HG03378 (cell line): ENCODE data around the gene FGGY.
A peak's percentile ranks its signal among the peaks of the same experiment; 100 is the strongest.

Experiments
- ATAC-seq: cut with Tn5 transposase; IDR thresholded peaks from one replicate; pipeline ENCODE4 v1.9.1; 2021; ENCODE audit warnings: mild to moderate bottlenecking, moderate library complexity; ENCODE audit not compliant: unreplicated experiment

FGGY gene

DNA sequence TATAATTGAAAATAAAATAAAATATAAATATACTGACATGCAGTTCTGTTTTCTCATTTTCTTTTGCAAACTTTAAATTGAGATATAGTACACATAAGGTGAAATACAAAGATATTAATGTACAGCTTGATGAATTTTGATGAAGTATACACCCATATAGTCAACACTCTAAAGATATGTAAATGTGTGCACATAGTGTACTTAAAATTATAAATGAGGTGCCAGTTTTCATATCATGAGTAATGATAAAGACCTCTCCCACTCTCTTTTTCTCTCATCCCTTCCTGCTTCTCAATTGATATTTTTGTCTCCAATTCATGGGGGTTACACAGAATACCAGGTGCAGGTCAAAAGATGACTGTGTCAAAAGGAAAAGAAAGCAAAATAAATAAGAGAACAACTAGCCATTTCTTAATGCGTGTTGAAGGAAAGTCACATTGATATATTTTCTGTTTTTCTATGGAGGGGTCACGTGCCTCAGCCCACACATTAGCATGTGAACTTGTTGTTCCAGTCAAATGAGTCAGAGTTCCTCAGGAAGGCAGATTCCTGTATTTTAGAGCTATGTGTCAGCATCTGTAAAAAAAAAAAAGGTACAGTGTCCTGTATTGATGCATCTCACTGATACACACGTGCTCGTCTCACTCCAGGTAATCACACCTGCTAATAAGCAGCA is 453.6 kb downstream of the FGGY start:
- ATAC-seq, result no peak

DNA sequence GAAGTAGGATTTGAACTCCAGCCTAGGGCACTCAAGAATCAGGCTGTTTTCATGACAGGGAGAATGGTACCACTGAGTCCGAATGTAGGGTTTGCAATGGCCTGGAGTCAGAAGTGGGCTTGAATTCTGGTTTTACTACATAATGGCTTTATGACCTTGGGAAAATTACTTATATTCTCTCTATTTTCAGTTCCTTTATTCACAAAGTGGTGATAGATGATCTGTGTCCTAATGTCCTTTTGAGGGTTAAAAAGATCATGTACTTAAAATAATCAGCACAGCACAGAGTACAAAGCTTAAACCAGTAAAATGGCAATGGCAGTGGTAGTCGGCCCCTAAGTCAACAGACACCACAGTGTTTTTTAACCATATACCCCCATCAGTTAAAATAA is 454.1 kb downstream of the FGGY start:
- ATAC-seq, result no peak

DNA sequence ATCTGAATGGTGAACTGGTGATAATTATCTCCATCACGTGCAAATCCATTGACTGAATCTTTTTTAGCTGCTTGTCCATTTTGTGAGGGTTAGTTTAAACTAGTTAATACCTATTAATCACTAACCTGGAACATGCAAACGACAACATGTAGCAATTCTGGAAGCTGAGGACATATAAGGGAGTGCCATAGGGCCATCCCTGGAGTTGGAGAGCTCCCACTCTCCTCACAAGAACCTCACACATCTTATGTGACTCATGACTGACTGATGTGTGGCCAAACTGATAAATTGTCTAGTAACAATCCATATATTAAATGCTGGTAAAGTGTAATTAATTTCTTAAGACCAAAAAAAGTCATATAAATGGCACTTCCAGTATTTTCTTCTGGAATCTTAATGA is 454.9 kb downstream of the FGGY start:
- no peak for ATAC-seq

DNA sequence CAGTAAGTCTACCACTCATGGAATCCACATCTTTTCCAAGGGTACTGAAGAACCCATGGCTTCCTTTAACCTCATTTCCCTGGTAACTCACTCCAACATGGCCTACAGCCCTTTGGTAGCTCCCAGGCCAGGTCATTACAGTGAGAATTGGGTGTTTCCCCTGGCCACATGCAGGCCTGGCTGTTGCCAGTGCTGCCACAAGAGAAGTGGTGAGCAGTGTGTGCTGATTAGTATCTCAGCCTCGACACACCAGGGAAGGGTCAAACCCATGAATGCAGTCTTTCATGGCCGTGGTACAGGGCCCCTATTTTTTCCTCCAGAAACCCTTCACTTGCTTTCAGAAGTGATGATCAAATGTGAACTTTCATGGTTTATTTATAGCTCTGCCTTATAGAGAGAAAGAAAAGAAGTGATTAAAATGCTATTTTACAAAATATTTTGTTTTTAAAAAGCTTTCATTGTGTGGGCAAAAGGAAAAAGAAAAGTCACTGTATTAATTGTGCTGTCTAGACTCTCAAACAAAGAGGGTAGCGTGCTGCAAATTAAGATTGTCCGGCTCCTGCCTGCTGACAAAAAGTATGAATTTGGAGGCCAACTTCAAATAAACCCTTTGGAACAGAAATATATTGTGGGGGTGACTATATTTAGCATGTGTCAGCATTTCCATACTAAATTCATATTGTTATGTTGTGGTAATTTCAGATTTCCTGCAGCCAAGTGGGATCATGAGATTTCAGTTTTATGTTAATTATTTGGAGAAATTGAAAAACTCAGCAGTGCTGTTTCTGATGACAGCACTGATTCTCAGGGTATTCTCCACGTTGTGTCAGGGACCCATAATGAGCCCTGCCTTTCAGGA is 455.9 kb downstream of the FGGY start:
- peak; percentile 82 for ATAC-seq

DNA sequence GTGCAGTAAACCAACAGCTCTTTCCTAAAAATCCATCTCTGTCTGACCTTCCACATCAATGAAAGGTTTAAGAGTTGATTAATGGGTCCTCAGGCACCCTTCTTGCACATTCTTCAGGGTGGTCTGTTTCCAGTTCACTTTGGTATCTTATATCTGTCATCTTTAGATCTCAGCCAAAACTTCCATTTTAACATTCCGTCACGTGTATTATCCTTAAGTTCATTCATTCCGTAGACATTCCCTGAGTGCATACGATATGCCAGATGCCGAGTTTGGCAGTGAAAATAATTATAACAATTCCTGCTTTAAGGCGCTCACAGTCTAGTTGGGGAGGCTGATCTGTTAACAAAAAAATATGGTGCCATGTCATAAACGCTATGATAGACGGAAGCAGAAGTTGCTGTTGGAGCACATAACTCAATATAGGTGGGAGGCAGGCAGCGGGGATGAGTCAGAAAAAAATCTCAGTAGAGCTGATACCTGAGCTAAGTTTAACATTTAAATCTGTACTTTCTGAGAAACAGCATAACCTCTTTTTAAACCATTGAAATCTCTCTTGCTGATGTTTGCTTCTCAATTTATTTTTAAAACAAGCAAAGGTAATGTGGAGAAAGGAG is 458.3 kb downstream of the FGGY start:
- ATAC-seq, result no peak

DNA sequence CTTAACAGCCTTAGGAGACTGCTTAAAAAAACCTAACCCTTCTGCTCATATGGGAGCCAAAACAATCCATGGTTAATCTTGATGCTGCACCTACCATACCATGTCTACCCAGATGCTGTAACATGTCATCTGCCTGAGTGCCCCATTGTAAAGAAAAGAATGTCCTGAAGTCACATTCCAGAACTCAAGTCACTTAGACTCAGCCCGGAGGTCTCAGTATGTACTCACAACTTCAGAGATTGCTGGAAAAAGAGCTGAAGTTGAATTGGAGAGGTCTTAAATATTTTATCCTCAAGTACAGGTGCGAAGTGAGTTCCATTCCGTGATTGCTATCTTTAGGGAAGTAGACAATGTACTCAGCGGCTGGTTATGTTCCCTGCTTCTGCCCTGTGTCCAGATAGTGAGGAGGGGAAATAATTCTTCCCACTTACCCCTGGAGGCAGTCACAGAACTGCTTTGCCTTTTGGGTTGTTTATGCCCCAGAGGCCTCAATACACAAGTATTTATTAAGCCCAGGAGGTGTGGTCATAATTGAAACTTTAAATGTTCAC is 460.4 kb downstream of the FGGY start:
- no peak for ATAC-seq

DNA sequence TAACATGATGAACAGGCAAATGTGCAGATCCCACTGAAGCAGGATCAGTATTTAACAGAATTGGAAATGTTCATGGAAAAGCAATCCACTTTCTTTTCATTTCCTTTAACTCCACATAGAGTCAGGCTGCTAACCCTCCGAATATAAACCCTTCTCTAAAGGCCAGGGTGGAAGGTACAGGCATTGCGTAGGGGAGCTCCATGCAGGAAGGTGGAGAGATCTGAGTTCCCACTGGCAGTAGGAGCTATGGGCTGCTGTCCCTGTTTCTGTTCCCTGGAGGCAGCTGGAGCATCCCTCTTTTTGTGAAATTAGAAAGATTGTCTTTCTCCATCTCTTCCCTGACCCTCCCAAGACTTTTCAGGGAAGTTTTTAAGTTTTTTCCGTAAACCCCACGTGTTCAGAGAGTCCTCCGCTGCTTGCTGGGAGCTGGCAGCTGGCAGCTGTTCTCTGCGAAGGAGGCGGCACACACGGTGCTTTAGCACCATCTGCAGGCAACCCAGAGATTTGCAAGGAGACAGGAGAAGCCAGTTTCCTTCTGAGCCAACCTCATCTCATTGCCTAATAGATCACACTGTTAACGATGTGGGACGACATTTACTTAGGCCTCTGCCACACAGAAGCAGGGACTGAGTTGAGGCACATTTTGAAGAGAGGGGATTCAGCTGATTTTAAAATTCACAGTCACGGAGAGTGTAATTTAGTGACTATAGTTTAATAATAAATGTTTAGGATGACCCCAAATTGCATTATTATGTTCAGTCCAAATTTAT is 462.4 kb downstream of the FGGY start:
- peak; percentile 78 for ATAC-seq

DNA sequence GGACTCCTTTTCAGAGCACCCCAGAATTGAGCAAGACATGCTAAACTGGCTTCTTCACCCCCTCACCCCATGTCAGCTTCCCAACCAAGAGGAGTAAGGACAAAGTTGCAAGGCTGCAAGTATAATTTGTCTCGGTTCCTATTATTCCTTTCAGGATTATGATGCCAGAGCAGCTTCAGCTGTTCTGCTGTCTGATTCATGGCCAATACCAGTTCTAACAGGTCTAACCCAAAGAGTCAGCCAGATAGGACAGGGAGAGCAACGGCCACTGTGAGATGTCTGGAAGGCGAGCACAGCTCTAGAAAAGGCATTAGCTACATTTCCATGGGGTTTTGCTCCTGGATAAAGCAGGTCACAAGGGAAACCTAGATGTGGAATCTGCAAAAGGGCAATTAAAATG is 464.5 kb downstream of the FGGY start:
- ATAC-seq, result no peak

DNA sequence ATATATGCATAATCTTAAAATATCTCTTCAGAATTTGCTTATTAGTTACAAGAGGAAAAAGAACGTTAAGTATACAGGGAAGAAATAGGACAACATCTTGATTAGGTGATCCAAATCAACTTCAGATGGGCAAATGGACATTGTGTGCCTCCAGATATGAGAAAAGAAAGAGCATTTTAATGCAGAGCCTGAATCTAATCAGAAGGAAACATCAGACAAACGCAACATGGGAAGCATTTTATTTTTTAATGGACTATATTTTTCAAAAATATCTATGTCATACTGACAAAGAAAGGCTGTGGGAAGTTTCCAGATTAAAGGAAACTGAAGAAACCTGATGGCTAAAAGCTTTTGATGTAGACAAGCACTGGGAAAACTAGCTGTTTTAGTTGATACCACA is 466.5 kb downstream of the FGGY start:
- ATAC-seq, result no peak

DNA sequence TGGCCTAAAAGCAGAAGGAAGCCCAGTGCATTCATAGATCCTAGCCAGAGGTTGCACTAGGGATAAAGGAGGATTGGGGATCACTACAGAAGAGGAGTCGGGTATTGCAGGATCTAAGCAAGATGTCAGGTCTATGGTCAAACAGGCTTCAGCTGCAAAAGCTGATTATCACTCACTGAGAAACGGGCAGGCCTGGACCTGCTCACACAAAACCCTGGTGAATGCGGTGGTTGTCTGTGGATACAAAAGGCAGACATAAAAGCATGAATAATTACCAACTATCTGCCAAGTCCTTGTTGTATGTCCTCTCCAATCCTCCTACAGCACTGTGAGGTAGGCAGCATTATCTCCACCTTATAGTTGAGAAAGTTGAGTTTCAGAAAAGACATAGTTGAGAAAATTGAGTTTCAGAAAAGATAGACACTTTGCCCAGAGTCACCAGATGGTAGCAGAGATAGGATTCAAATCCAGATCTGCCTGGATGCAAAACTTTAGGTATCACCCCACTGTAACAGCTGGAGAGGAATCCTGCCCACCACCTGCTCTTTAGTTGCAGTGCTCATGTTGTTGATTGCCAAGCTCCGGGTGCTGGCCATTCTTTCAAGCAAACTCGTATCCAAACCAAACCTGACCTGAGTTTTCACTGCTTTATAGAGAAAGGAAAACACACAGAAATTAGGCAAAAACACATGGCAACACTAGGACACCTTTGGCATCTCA is 468.3 kb downstream of the FGGY start:
- no peak for ATAC-seq

DNA sequence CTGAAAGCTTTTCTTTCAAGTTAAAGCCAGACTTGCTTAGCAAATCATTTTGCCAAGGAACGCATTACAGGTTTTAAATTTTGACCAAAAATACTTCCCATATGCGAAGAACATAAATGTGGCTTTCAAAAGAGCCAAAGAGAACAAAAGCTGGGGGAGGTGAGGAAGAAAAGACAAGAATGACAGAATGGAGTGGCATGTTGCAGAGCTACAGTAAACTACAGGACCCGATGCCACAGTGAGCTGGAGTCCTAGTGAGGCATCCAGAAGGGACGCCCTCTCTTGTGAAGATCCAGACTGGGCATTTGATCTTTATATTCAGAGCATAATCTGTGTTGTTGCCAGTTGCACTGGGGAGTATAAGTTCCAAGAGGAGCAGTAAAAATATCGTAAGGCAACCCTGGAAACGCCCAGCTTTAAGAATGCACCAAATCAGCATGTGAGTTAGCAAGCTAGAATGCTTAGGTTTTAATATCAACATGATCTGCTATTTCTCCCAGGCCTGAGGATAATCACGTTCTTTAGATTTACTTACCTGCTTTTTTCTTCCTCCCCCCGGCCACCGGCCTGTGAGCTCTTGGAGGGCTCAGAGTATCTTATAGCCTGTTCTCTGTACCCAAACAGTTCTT is 469.4 kb downstream of the FGGY start:
- no peak for ATAC-seq

DNA sequence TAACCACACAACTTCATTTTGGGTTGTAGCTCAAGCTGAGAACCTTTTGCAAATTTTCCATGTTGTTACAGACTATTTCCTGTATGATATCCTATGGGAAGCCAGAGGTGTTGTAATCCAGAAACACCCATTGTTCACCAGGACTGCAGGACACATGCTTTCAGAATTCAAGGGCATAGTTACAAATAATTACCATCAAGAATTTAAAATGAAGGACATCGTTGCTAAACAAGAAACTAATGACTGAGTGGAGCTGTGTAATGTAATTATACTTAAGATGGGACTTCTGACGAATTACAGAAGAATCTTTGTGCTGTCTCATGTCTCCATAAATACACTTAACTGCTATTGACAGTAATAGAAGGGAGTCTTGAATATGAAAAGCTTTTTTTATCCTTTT is 470.2 kb downstream of the FGGY start:
- ATAC-seq, result no peak

DNA sequence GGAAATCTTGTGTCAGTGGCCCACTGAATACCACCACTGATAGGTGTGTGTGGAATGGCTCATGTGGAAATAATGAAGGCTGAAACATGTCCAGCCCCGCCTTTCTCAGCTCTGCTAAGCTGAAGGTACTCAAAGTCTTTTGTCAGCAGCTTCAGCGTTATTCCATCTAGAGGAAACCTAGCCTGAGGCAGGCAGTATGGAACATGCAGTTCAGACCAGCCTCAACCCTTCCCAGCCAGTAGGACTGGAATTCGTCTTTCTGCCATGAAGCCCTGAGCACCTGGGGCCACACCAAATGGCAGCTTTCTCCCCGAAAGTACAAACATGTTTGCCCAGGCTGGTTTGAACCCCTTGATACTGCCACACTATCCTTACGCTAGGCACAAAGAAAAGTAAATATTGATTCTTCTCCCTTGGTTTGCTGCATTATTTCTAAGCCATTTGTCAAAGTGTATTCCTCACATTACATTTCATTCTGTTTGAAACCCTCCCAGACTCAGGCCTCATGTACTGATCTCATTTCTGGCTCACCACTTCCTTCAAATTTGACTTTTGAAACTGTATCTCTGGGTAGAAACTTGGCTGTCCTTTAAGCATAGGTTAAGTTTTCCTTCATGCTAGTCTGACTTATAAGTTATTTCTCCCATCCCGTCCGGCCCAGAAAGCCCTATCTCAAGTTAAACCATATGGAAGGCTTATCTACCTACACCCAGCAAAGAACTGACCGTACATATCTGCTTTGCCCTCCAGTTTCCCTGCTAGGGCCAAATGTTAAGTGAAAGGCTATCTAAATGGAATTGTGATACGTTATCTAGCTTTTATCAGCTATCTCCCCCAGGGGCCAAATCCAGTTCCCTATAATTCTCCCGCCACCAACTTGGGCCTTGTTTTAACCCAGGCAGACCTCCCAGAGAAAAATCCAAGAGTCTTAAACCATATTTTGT is 472.2 kb downstream of the FGGY start:
- ATAC-seq, result no peak

DNA sequence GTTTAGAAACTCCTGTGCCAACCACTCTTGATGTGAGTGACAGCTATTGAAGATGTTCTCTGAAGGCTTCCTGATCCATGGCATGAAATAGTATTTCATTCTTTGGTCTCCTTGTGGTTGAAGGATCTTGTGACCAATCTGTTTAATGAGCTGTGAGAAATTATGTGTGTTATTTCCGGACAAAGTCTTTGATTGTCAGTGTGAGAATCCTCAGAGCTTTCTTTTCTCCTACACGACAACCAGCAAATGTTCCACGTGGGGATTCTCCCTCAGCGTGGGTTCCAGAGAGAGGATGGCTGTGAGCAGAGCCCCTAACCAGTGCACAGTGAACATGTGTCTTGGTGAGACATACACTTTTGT is 472.8 kb downstream of the FGGY start:
- ATAC-seq, result no peak

DNA sequence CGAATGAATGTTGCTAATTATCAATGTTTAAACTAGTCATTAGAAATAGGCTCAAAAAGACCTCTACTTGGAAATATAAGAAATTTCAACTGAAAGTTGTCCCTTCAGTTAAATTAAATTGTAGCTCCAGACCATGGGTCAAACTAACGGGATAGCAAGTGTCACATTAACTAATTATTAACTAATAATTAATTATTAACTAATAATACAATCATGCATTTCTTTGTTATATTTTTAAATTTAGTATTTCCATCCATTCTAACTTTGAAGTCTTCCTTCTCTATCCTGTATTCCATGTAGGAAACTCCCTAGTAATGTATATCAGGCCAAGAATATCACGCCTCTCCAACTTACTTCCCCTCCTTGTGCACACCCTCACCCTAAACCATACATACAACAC is 474.5 kb downstream of the FGGY start:
- ATAC-seq, result no peak

DNA sequence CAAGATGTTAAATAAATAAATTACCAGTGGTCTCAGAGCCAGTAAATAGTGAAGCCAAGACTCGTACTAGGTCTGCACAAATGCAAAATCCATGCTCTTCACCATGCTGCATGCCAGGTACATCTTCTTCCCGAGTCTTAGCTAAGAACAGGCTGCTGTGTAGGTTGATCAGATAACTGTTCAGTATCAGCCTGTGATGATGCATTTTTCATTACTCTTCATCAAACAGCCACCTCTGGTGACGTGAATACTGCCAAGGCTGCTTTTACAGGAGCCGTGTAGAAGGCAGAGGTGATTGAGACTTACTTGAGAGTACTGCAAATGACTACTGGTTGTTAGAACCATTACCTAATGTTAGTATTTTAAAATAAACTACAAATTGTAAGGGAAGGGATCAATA is 478.6 kb downstream of the FGGY start:
- ATAC-seq, result no peak

DNA sequence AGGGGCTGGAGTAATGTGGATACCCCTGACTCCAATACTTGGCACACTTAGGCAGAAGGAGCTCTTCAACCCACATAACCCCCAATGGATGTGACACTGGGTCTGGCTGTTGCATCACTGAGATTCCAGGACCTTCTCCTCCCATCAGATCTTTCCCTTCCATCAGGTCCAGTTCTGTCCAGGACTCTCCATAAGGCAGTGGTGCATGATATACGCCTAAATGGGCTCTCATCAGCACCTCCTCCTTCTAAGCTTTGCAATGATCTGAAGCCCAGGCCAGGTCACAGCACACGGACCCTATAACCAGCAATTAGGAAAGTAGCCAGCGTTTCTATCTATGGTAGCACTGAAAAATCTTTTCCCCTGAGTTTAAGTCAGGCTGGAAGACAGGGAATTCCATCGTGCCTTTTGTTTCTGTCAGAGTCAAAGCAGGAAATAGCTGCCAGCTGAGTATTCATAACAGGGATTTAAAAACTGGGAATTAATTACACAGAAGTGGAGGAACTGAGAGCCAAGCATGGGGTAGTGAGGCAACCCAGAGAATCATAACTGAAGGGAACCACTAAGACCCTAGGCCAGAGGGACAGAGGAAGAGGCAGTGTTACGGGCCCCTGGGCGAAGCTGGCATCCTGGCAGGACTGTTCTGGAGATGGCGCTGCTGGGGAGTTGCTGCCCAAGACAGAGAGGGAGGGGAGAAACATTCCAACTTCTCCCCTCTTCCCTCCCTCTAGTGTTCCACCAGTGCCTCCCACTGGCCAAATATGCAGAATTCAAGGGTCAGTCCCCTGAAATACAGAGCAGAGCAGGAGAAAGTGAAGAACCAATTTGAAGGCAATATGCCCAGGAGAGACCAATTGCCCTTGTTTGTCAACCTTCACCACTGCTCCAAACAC is 480.3 kb downstream of the FGGY start:
- no peak for ATAC-seq

DNA sequence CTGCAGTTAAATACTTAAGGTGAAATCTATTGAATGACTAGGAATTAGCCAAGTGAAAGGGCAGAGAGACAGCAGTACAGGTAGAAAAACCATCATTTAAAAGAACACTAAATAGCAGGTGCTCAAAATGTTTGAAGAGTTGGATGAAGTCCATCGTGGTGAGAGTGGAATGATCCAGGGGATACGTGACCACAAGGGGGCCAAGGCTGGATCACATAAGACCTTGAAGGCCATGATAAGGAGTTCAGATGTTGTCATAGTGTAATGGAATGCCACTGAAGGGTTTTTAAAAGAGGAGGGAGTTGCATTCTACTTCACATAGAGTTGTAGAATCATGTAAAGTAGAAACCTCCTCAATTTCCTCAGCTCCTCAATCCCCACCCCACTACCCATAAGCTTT is 483.1 kb downstream of the FGGY start:
- ATAC-seq, result no peak
